H1 (cell line): ENCODE data around the gene CDK5R1. TPM values are rescaled to one million over a fixed set of nuclear protein-coding genes. Genes with fewer than 3 reads are reported as not detected.

ENCODE experiments used
- CTCF ChIA-PET: fragments of 300-600 bp; sonication (Branson Sonifier 250); formaldehyde crosslinking; loops from one replicate; lab custom pipeline; 2021; ENCODE audit not compliant: partially characterized antibody; lab: Charles Lee
- POLR2A ChIA-PET: fragments of 300-600 bp; sonication (Branson Sonifier 250); formaldehyde crosslinking; loops from one replicate; lab custom pipeline; 2021; ENCODE audit warnings: inconsistent platforms; ENCODE audit not compliant: partially characterized antibody; lab: Charles Lee
- DNase-seq, 2 experiments: peaks; one replicate each; pipeline versions ENCODE4 v3.0.0 to v3.0.0-alpha.2; 2010 to 2022; ENCODE audit warnings: low spot score in 2 of 2, low read depth in 1 of 2, mixed read lengths in 1 of 2
- FAIRE-seq: peaks from 2 replicates; lab custom pipeline; 2011; peaks lifted over from hg19 to GRCh38; lab: Jason Lieb, UNC
- H2AFZ ChIP-seq: 2 replicates; pipeline ENCODE4 v1.8.1; 2012; ENCODE audit warnings: low read length, inconsistent platforms
- H2AK5ac ChIP-seq: 2 replicates; pipeline ENCODE4 v1.6.1; 2013; ENCODE audit warnings: low read depth, low read length
- H2BK120ac ChIP-seq: replicated peaks from 2 replicates; pipeline ENCODE3; 2013; ENCODE audit warnings: low read depth, low read length, inconsistent platforms
- H2BK12ac ChIP-seq: 2 replicates; pipeline ENCODE4 v1.6.1; 2013; ENCODE audit warnings: low read depth, low read length
- H2BK15ac ChIP-seq: 2 replicates; pipeline ENCODE4 v1.6.1; 2013; ENCODE audit warnings: low read length
- H2BK20ac ChIP-seq: 2 replicates; pipeline ENCODE4 v1.6.1; 2013; ENCODE audit warnings: low read length
- H2BK5ac ChIP-seq: 2 replicates; pipeline ENCODE4 v1.6.1; 2013; ENCODE audit warnings: low read depth, low read length
- H3K14ac ChIP-seq: 2 replicates; pipeline ENCODE4 v1.6.1; 2013; ENCODE audit warnings: inconsistent platforms; ENCODE audit not compliant: insufficient read length
- H3K18ac ChIP-seq: 2 replicates; pipeline ENCODE4 v1.6.1; 2013; ENCODE audit warnings: low read length; ENCODE audit errors: extremely low read depth
- H3K23ac ChIP-seq: 2 replicates; pipeline ENCODE4 v1.6.1; 2013; ENCODE audit warnings: inconsistent platforms; ENCODE audit not compliant: insufficient read length
- H3K23me2 ChIP-seq: 2 replicates; pipeline ENCODE4 v1.6.1; 2013; ENCODE audit warnings: low read depth, low read length
- H3K27ac ChIP-seq: 2 replicates; pipeline ENCODE4 v1.6.1; 2011; ENCODE audit warnings: low read depth, low read length, inconsistent platforms
- H3K27me3 ChIP-seq, 4 experiments: replicated peaks in 1 of 4; 1 replicate in 1 of 4; 2 replicates in 3 of 4; pipeline versions ENCODE4 v1.6.1 to v1.8.1; 2011 to 2013; ENCODE audit warnings: low read length in 3 of 4, mild to moderate bottlenecking in 3 of 4, inconsistent platforms in 2 of 4, mixed read lengths in 2 of 4, moderate library complexity in 1 of 4; ENCODE audit not compliant: control insufficient read depth in 3 of 4, insufficient read depth in 3 of 4; ENCODE audit errors: extremely low read depth in 1 of 4
- H3K36me3 ChIP-seq, 4 experiments: 2 replicates each; pipeline versions ENCODE4 v1.6.1 to v1.8.1; 2011 to 2013; ENCODE audit warnings: mild to moderate bottlenecking in 4 of 4, low read length in 3 of 4, moderate library complexity in 2 of 4, control low read depth in 1 of 4, inconsistent platforms in 1 of 4; ENCODE audit not compliant: insufficient read depth in 4 of 4, control insufficient read depth in 2 of 4
- H3K4ac ChIP-seq: replicated peaks from 2 replicates; pipeline ENCODE3; 2013; ENCODE audit warnings: low read length, low read depth, mixed read lengths, inconsistent platforms; ENCODE audit not compliant: insufficient read length
- H3K4me1 ChIP-seq, 4 experiments: replicated peaks in 1 of 4; 1 replicate in 1 of 4; 2 replicates in 3 of 4; pipeline versions ENCODE4 v1.6.1 to v1.8.1; 2011 to 2013; ENCODE audit warnings: low read length in 3 of 4, inconsistent platforms in 2 of 4, mixed read lengths in 1 of 4; ENCODE audit not compliant: insufficient read depth in 4 of 4, control insufficient read depth in 3 of 4
- H3K4me2 ChIP-seq, 2 experiments: 2 replicates each; pipeline versions ENCODE4 v1.6.1 to v1.8.1; 2011 to 2013; ENCODE audit warnings: low read depth in 2 of 2, low read length in 2 of 2, control low read depth in 1 of 2, inconsistent platforms in 1 of 2, mild to moderate bottlenecking in 1 of 2; ENCODE audit not compliant: insufficient read depth in 1 of 2
- H3K4me3 ChIP-seq, 4 experiments: fragments of 200-600, 300-600 bp in 1 of 4; sonication (generic), shearing (Covaris generic), sonication (Bioruptor Twin) in 1 of 4; 2 replicates each; pipeline versions ENCODE4 v1.5.1 to v1.8.1; 2011 to 2016; ENCODE audit warnings: low read length in 4 of 4, low read depth in 3 of 4, control low read depth in 2 of 4, inconsistent platforms in 2 of 4, mild to moderate bottlenecking in 2 of 4, mixed read lengths in 1 of 4, moderate library complexity in 1 of 4; ENCODE audit not compliant: insufficient read depth in 2 of 4; ENCODE audit errors: extremely low read depth in 1 of 4
- H3K56ac ChIP-seq: replicated peaks from 2 replicates; pipeline ENCODE3; 2013; ENCODE audit warnings: low read depth, mild to moderate bottlenecking, mixed read lengths, low read length, inconsistent platforms; ENCODE audit not compliant: insufficient read length
- H3K79me1 ChIP-seq: 2 replicates; pipeline ENCODE4 v1.6.1; 2013; ENCODE audit warnings: low read depth, low read length, control low read depth
- H3K79me2 ChIP-seq, 2 experiments: 2 replicates each; pipeline versions ENCODE4 v1.6.1 to v1.8.1; 2012 to 2013; ENCODE audit warnings: low read length in 2 of 2, mild to moderate bottlenecking in 2 of 2, inconsistent platforms in 1 of 2; ENCODE audit not compliant: insufficient read depth in 2 of 2, control insufficient read depth in 1 of 2
- H3K9ac ChIP-seq, 4 experiments: replicated peaks in 1 of 4; 1 replicate in 1 of 4; 2 replicates in 3 of 4; pipeline versions ENCODE4 v1.6.1 to v1.8.1; 2011 to 2013; ENCODE audit warnings: low read depth in 3 of 4, low read length in 3 of 4, control low read depth in 2 of 4, mild to moderate bottlenecking in 2 of 4, moderate library complexity in 2 of 4, inconsistent platforms in 1 of 4; ENCODE audit errors: extremely low read depth in 1 of 4
- H3K9me3 ChIP-seq, 2 experiments: 2 replicates each; pipeline versions ENCODE4 v1.6.1 to v1.8.1; 2012 to 2013; ENCODE audit warnings: mild to moderate bottlenecking in 2 of 2, moderate library complexity in 2 of 2, control low read depth in 1 of 2, inconsistent platforms in 1 of 2, low read depth in 1 of 2, low read length in 1 of 2, mixed read lengths in 1 of 2; ENCODE audit not compliant: insufficient read depth in 2 of 2
- H4K20me1 ChIP-seq, 2 experiments: replicated peaks in 1 of 2; 2 replicates each; pipeline versions ENCODE3 to v1.8.1; 2011 to 2013; ENCODE audit warnings: inconsistent platforms in 2 of 2, low read length in 2 of 2, mild to moderate bottlenecking in 1 of 2; ENCODE audit not compliant: insufficient read depth in 2 of 2, control insufficient read depth in 1 of 2
- H4K5ac ChIP-seq: 2 replicates; pipeline ENCODE4 v1.6.1; 2013; ENCODE audit warnings: low read length, low read depth, mixed read lengths, inconsistent platforms; ENCODE audit not compliant: insufficient read length
- H4K8ac ChIP-seq: 2 replicates; pipeline ENCODE4 v1.8.0; 2013; ENCODE audit warnings: mild to moderate bottlenecking, moderate library complexity, low read length, inconsistent platforms; ENCODE audit not compliant: insufficient read depth; ENCODE audit errors: extremely low read depth
- H4K91ac ChIP-seq: replicated peaks from 2 replicates; pipeline ENCODE3; 2013; ENCODE audit warnings: low read length, mixed read lengths, inconsistent platforms; ENCODE audit not compliant: insufficient read length
- FOSL1 ChIP-seq: IDR thresholded peaks from 2 replicates; pipeline ENCODE4 v1.6.1; 2011; ENCODE audit warnings: mild to moderate bottlenecking, low read depth, low read length, moderate library complexity; ENCODE audit not compliant: insufficient read depth
- YY1 ChIP-seq: IDR thresholded peaks from 2 replicates; pipeline ENCODE4 v1.6.1; 2011; ENCODE audit warnings: low read depth, mild to moderate bottlenecking, low read length
- WGBS, 2 experiments: shearing (Covaris generic) in 1 of 2; methylation state at CpG; one replicate each; pipeline versions ENCODE4 v1.1.6 to v1.1.7; 2013 to 2015; ENCODE audit warnings: low lambda C conversion rate in 2 of 2, mixed read lengths in 2 of 2, inconsistent platforms in 1 of 2, low coverage in 1 of 2, missing lambda C conversion rate in 1 of 2; ENCODE audit not compliant: insufficient replicate concordance in 2 of 2, insufficient coverage in 1 of 2, insufficient read length in 1 of 2; ENCODE audit errors: extremely low coverage in 1 of 2, missing lambda C conversion rate in 1 of 2; 5-methylcytosine and 5-hydroxymethylcytosine counted together
- polyA plus RNA-seq, 7 experiments: library from polyadenylated mRNA; depleted of rRNA in 3 of 7; stranded (reverse) in 5 of 7; unstranded in 2 of 7; fragments of >200 nt in 5 of 7; fragments of 200-250 nt in 2 of 7; gene quantifications; 1 replicate in 5 of 7; 2 replicates in 1 of 7; 4 replicates in 1 of 7; pipeline versions ENCODE4 v1.2.1 to v1.2.3, GENCODE V29; 2011 to 2013; ENCODE audit warnings: missing spikeins in 2 of 7, mixed read lengths in 2 of 7
- total RNA-seq: library from RNA; stranded (reverse); fragmentation: NEBNext Ultra II Directional; extraction: Animal tissue kit (Norgen Biotek cat#: 25700); gene quantifications from 2 replicates; pipeline ENCODE4 v1.2.1, GENCODE V29; 2021

The CDK5R1 gene
- total and polyA plus RNA-seq, 2 of the 8 experiments (the other 6 are each of a cell fraction or from before 2014, with no cell fraction given): 2.7 to 9.9 TPM

DNA sequence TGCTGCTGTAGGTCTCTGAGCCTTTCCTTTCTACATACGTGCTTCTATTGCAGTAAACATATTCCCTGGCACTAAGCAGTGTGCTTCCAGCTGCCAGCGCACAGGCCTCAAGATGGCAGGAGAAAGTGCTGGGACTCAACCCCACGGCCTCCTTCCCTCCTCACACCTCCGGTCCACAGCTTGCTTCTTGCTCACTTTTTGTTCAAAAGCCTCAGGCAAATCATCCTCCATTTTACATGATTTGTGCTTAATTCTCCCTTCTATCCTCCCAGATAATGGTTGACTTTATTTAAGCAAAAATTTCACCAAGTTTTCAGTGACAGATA lies 5.4 kb downstream of the CDK5R1 start:
- Histone ChIP-seq H3K18ac (no peak overlapping the region), H2BK15ac (no peak overlapping the region), H2AK5ac (no peak overlapping the region), H3K23ac (no peak overlapping the region), H3K23me2 (peaks cover 8% of the 10 kb centered on the region), H2BK5ac (0 out of 2 replicates have a peak overlapping the region, but pooled peaks have one; percentile 9), H2BK12ac (no peak overlapping the region), H4K20me1 (peaks cover 3 to 13% of the 10 kb centered on the region in 2 experiments), H2AFZ (no peak overlapping the region), H3K9ac (no peak overlapping the region), H2BK20ac (no peak overlapping the region), H3K56ac (no peak overlapping the region), H3K27me3 (no peaks in the 10 kb centered on the region), H3K27ac (no peak overlapping the region), H4K5ac (no peak overlapping the region), H3K9me3 (no peaks in the 10 kb centered on the region), H3K79me1 (peaks cover 12% of the 10 kb centered on the region), H3K4me3 (no peak overlapping the region), H3K4ac (no peak overlapping the region), H4K91ac (no peak overlapping the region), H3K36me3 (peaks cover 0 to 13% (median 4%) of the 10 kb centered on the region in 4 experiments; a peak in 3 of 8 replicates), H3K79me2 (peaks cover 0 to 27% of the 10 kb centered on the region in 2 experiments; a peak in 2 of 4 replicates), H3K4me1 (peaks cover 0 to 25% (median 14%) of the 10 kb centered on the region in 4 experiments; a peak in 6 of 7 replicates), H4K8ac (no peak overlapping the region), H2BK120ac (no peak overlapping the region), H3K14ac (no peak overlapping the region), H3K4me2 (no peak overlapping the region)
- DNase-seq (no peak), FAIRE-seq (peak; percentile 32)
- CTCF ChIA-PET: interaction anchor here (0.7 to 1.6 kb wide), 4 partner anchors 21 to 166 kb away, joined by 3 to 5 read pairs (median 4); no protein-coding TSS in a partner anchor
- WGBS, 2 experiments: 78% methylated on average over 4 of the region's 4 CpGs; no CpG with 5 or more reads in 1 of the 2 experiments
- TF ChIP-seq FOSL1 (no peak), YY1 (0 out of 2 replicates have a peak, but pooled peaks have one; percentile 29)
- POLR2A ChIA-PET: interaction anchor here (1.1 kb wide), 1 partner anchor 10 kb away, joined by 3 read pairs; no protein-coding TSS in a partner anchor
